Measurements from ENCODE around the gene ZBTB7C. TPM values are rescaled to one million over a fixed set of nuclear protein-coding genes. Genes with fewer than 3 reads are reported as not detected.

ZBTB7C gene
- total and polyA plus RNA-seq, 2 of the 4 experiments (the other 2 are of a cell fraction): not detected

DNA sequence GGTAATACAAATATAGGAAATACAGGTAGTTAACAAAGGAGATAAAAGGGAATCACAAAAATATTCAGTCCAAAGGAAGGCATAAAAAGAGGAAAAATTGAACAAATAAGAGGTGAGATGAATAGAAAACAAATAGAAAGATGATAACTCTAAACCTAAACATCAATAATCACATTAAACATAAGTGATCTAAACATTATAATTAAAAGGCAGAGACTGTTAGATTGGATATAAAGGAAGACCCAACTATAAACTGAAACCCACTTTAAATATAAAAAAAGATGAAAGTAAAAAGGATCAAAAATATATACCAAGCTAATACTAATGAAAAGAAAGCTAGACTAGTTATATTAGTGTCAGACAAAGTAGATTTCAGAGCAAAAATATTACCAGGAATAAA is 152.3 kb downstream of the ZBTB7C start:
- Histone ChIP-seq H2BK15ac (ENCODE audit: low read depth, low read length) (no peak overlapping the region), H2BK120ac (ENCODE audit: low read depth, low read length) (no peak overlapping the region), H3K4ac (ENCODE audit: low read depth, low read length) (no peak overlapping the region), H3K36me3 (ENCODE audit: control insufficient read depth, insufficient read depth, low read length) (no peaks in the 10 kb centered on the region), H2AK5ac (ENCODE audit: low read depth, low read length) (no peak overlapping the region), H3K4me3 (ENCODE audit: insufficient read depth, low read depth, low read length) (no peak overlapping the region), H3K14ac (replicated peaks; ENCODE audit: low read depth, low read length) (no peak overlapping the region), H3K9ac (ENCODE audit: low read depth, low read length) (no peak overlapping the region), H4K8ac (ENCODE audit: low read depth in 2 of 2, low read length in 2 of 2) (no peak overlapping the region), H3K4me1 (ENCODE audit: control insufficient read depth, insufficient read depth, low read length) (no peaks in the 10 kb centered on the region), H2BK5ac (ENCODE audit: low read depth, low read length, poor library complexity, severe bottlenecking) (no peak overlapping the region), H4K91ac (ENCODE audit: insufficient read depth, low read depth, low read length) (no peak overlapping the region), H3K23ac (ENCODE audit: low read depth, low read length) (no peak overlapping the region), H3K79me1 (ENCODE audit: low read depth in 1 of 2, low read length in 2 of 2) (no peaks in the 10 kb centered on the region), H3K4me2 (ENCODE audit: low read depth, low read length) (no peak overlapping the region), H2AK9ac (replicated peaks; ENCODE audit: low read depth, low read length, poor library complexity) (no peak overlapping the region), H2BK20ac (ENCODE audit: low read depth, low read length) (no peak overlapping the region), H3K56ac (ENCODE audit: extremely low read depth, insufficient read depth, low read length) (no peak overlapping the region), H3K9me1 (ENCODE audit: insufficient read depth, low read length) (no peaks in the 10 kb centered on the region), H2AFZ (replicated peaks; ENCODE audit: low read length, poor library complexity) (no peak overlapping the region), H3K9me3 (ENCODE audit: control insufficient read depth, insufficient read depth, low read length) (no peaks in the 10 kb centered on the region), H4K20me1 (ENCODE audit: insufficient read depth, low read length) (no peaks in the 10 kb centered on the region), H3K27ac (ENCODE audit: insufficient read depth, low read length) (no peak overlapping the region), H4K5ac (ENCODE audit: low read depth, low read length) (no peak overlapping the region), H3K18ac (ENCODE audit: low read depth, low read length) (no peak overlapping the region), H3K27me3 (ENCODE audit: control insufficient read depth, insufficient read depth, low read length) (no peaks in the 10 kb centered on the region)
- POLR2A ChIA-PET (ENCODE audit: unreplicated experiment): no interaction called here
- CTCF ChIA-PET: interaction anchor here (0.6 kb wide), 1 partner anchor 41 kb away, joined by 5 read pairs; no protein-coding TSS in a partner anchor
- no peak for DNase-seq
- no peak for ATAC-seq (ENCODE audit: low read depth)
- BruUV-seq (replicated peaks): no TSS peak
- dilution Hi-C loops (cut with HindIII; ENCODE audit: low sequenced_read_pairs, unreplicated experiment): no loop called here
- in situ Hi-C loops (cut with MboI; ENCODE audit: low sequenced_read_pairs): no loop called here
- no peak for TF ChIP-seq NFE2L2 (IDR thresholded peaks at IDR 0.05; ENCODE audit: low read depth, low read length)
- no peak for TF ChIP-seq CHD1 (IDR thresholded peaks at IDR 0.05; ENCODE audit: low read depth, low read length)
- TF ChIP-seq RCOR1 (IDR thresholded peaks at IDR 0.05; ENCODE audit: insufficient replicate concordance, low read length): no peak
- TF ChIP-seq, protein P1, sequence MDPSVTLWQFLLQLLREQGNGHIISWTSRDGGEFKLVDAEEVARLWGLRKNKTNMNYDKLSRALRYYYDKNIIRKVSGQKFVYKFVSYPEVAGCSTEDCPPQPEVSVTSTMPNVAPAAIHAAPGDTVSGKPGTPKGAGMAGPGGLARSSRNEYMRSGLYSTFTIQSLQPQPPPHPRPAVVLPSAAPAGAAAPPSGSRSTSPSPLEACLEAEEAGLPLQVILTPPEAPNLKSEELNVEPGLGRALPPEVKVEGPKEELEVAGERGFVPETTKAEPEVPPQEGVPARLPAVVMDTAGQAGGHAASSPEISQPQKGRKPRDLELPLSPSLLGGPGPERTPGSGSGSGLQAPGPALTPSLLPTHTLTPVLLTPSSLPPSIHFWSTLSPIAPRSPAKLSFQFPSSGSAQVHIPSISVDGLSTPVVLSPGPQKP (IDR thresholded peaks at IDR 0.05; ENCODE audit: borderline replicate concordance, low read depth, low read length): no peak
- TF ChIP-seq RFX5 (IDR thresholded peaks at IDR 0.05; ENCODE audit: low read depth, low read length): no peak
- intact Hi-C loops (cut with micrococcal nuclease): no loop called here
